LHCN-M2 (cell line): Measurements from ENCODE around the gene ACTN2. TPM values are rescaled to one million over a fixed set of nuclear protein-coding genes. Genes with fewer than 3 reads are reported as not detected.
"Not testable (repeated sequence)": the region's sequence is repeated elsewhere in the genome, so short reads cannot be mapped to it uniquely, and the experiment has no call there.

Experiments
- DNase-seq: peaks from one replicate; pipeline ENCODE4 v3.0.0-alpha.2; 2012; ENCODE audit warnings: low read depth
- polyA plus RNA-seq: library from polyadenylated mRNA; unstranded; fragments of >200 nt; gene quantifications from one replicate; pipeline ENCODE4 v1.2.1, GENCODE V29; 2012; ENCODE audit warnings: missing spikeins
- total RNA-seq: library from RNA; depleted of rRNA; stranded (reverse); fragments of >200 nt; gene quantifications from 2 replicates; pipeline ENCODE4 v1.2.3, GENCODE V29; 2014; rRNA removed

The ACTN2 gene
- total RNA-seq = 0.06 TPM in 1 of 2 replicates, not detected in the other
- not detected for polyA plus RNA-seq

DNA sequence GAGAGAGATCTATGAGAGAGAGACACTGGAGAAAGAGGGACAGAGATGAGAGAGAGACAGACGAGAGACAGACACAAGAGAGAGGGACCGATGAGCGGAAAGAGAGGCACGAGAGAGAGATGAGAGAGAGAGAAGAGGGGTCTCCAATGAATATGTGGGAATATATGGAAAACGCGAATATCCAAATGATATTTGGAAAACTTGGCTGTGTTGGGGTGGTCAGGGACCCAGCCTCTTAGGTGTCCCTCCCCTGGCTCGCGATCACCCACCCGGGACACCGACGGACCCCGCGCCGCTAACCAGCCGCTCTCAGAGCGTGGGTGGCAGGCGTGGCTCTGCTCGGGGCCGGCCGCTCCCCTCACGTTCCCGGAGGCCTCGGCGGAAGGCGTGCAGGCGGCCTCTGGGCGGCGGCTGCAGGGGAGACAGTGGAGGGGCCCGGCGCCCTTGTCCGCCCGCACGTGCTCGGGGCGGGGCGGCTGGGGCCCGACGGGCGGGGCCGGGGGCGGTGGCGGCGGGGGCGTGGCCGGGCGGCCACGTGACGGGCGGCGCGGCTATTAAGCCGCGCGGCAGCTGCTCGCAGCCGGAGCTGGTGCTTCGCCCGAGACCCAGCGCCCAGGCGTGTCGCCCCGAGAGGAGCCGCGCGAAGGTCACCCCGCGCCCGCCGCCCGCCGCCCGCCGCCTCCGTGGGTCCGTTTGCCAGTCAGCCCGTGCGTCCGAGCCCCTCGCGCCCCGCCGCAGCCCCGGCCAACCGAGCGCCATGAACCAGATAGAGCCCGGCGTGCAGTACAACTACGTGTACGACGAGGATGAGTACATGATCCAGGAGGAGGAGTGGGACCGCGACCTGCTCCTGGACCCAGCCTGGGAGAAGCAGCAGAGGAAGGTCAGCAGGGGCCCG is at the start of gene ACTN2:
TSS of gene ACTN2 (plus strand) at position 583 of the 898 bp plus-strand sequence. CDS start at position 758, 175 bp downstream.
- DNase-seq = no peak

GRCh38 chr1:236638945-236639344 is 47.4 kb upstream of the ACTN2 start:
- DNase-seq = no peak

GRCh38 chr1:236639686-236640085 is 46.6 kb upstream of the ACTN2 start:
- DNase-seq = no peak

DNA sequence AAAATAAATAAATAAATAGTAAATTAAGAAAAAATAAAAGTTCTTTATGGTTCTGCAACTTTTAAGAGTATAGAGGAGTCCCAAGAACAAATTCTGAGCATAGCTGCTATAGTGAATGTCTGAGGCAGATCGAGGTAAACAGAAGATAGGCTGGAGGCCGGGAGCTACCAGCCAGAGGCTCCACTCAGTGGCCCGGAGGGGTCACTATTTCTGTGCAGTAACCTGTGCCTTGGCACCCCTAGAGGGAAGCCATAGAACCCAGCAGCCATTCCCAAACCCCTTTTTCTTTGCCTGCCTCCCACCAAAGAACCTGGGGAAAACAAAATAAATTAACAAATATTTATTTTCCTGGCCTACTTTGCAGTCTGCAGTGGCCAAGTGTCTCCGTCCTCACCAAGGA is 43.5 kb upstream of the ACTN2 start:
- no peak for DNase-seq

DNA sequence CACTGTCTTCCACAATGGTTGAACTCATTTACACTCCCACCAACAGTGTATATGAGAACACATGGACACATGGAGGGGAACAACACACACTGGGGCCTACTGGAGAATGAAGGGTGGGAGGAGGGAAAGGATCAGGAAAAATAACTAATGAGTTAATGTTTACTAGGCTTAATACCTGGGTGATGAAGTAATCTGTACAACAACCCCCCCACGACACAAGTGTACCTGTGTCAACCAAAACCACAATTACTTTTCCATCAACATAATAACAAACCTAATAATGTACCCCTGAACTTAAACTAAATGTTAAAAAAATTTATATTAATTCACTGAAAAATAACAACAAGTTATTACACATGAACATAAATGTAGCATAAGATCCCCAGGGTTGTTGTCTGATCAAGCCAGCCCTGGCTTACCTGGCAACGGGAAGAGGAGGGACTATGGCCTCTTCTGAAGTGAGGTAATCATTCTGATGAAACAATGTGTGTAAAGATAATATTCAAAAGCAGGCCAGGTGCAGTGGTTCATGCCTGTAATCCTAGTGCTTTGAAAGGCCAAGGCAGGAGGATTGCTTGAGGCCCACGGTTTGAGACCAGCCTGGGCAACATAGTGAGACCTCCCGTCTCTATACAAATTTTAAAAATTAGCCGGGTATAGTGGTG is 41.2 kb upstream of the ACTN2 start:
- no peak for DNase-seq

- no peak for DNase-seq
Observed at GRCh38 chr1:236654511-236654910, 31.8 kb upstream of the ACTN2 start.

DNA sequence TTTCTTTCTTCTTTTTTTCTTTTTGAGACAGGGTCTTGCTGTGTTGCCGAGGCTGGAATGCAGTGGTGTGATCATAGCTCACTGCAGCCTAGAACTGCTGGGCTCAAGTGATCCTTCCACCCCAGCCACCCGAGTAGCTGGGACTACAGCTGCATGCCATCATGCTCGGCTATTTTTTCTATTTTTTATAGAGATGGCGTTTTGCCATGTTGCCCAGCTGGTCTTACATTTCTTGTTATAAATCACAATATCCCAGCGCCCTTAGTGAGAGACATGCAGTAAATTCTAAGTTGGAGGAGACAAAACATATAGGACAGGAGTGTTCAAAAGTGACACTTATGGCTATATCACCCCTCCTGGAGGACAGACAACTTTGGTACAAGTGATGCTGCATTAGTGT is 31.3 kb upstream of the ACTN2 start:
- DNase-seq = no peak

DNA sequence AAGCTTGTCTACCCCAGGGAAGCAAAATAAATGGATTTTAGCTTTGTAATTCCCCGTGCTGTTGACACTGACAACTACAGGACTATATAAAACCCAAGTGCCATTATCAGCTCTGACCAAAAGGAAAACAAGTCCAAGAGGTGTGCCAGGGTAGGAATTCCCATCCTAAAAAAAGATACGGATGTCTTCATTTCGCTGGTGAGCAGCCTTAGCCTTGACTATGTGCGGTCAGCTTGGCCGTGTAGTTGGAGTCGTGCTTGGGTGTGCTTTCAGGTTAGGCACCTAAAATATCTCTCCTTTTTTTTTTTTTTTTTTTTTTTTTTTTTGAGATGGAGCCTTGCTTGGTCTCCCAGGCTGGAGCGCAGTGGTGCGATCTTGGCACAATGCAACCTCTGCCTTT is 28.9 kb upstream of the ACTN2 start:
- no peak for DNase-seq

DNA sequence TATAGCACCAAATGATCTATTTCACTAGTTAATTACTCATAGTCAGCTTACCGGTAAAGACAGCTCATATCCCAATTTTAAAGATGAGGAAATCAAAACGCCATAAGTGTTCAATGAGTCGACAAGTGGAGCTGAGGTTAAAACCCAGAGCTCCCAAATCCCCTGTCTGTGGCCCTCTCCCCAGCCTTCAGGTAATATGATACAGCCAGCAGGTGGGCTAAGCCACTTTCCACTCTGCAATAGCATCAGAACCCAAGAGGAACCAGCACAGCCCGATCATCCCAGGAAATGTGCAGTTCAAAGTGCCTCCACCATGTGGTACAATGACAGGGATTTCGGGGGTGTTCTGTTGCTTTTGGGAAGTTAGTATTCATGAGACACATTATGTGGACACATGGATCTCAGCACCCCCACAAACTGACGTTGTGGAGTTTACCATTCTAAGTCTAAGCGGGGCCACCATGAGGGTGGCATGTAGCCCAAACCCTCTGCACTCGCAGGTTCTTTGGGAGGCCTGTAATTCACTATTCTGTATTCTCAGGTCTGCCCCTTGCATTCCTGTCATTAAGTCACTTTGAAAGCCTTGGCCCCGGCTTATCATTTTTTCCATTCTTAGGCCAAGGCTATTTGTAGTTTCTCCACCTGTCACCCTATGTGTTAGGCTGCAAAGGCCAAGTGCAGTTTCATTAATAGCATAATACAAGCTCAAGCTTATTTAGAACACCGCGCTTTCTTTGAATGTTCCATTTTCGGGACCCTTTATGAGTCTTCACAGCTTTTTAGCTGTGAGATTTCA is 26.3 kb upstream of the ACTN2 start:
- no peak for DNase-seq

DNA sequence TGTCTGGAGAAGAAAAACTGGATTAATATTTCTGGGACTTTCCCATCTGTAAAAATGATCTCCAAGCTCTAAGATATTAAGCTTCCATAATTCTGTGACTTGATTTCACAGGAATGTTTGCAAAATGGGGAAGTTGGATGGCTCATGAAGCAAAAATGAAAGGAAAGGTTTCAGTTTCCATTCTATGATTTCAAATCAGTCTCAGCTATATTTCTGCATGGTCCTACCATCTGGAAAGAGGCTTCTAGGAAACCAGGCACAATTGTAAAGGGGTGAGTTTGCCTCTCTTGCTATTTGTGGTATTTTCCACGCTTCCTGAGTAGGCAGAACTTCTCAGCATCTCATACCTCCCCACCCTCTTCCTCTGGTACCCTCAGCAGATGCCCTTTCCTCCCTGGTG is 22.4 kb upstream of the ACTN2 start:
- no peak for DNase-seq

- DNase-seq = not testable (repeated sequence)
Observed at GRCh38 chr1:236668909-236669308, 17.4 kb upstream of the ACTN2 start.

DNA sequence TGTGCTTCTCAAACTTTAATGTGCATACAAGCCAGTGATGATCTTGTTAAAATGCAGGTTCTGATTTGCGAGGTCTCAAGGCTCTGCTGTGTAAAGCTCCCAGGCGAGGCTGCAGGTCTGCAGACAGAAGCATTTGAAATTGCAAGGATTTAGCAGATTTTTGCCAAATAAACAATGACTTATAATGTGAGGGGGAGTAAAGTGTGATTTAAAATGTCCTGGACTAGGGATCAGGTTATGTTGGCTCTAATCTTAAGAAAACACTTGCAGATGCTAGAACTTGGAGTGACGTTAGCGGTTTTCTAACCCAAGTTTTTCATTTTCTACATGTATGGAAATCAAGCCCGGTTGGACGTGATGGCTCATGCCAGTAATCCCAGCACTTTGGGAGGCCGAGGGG is 16.2 kb upstream of the ACTN2 start:
- no peak for DNase-seq

DNA sequence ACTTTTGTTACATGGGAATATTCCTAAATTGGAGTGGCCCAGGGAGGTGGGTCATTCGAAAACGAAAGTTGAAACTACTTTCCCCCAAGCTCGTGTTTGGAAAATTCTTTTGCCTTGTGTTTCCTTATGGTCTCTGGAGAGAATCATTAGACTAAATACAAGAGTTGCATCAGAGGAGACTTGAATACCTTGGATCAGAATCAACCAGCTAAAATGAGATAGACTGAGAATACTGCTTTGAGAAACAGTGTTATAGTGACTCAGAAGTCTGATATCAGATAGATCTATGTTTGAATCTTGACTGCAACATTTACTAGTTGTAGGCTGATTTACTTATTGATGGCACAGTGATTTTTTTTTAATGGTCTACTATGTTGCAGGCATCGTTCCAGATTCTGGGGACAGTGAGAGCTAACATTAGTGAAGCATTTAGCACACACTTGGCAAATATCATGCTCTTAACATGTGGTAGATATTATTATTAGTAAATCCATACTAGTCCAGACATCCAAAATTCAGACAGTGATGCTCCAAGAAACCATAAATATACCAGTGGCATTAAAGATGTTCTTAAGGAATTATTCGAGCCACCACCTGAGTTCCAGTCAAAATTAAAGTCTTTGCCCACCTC is 12.9 kb upstream of the ACTN2 start:
- no peak for DNase-seq

DNA sequence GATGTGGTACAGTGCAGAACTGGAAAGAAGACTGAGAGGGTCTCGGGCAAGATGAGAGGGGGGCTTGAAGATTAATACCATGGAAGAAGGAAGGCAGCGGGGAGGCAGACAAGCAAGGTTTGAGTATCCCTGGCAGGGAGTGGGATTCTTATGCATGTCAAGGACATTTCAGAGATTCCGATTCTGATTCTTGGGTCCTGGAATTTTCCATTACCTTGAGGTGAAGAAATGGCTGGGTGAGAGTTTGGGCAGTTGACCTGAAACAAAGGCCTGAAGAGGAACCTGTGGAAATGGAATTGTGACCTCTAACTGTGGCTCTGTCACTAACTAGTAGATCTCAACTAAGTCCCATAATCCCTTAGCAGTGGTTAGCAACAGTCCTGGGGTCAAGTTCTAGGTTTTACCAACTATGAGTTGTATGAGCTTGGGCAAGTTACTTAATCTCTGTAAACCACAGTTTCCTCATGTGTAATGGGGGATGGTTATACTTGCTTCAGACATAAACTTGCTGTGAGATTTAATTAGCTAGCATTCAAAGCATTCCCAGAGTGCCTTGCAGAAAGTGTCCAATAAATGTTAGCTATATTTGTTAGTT is 8.6 kb upstream of the ACTN2 start:
- no peak for DNase-seq

DNA sequence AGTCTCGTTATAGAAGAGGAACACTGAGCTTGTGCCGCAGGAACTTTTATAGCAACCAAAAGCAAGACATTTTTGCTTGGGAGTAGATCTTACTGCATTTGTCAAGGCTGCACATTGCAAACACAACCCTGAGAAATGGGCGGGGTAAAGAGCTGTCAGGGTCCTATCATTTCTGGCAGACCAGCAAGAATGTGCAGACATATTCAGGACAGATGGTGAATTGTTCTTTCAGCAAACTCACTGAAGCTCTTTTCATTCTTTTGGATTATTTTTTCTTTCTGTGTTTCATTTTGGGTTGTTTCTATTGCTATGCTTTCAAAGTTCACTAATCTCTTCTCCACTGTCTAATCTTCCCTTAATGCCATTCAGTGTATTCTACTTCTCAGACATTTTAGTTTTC is 5.1 kb upstream of the ACTN2 start:
- DNase-seq = no peak

DNA sequence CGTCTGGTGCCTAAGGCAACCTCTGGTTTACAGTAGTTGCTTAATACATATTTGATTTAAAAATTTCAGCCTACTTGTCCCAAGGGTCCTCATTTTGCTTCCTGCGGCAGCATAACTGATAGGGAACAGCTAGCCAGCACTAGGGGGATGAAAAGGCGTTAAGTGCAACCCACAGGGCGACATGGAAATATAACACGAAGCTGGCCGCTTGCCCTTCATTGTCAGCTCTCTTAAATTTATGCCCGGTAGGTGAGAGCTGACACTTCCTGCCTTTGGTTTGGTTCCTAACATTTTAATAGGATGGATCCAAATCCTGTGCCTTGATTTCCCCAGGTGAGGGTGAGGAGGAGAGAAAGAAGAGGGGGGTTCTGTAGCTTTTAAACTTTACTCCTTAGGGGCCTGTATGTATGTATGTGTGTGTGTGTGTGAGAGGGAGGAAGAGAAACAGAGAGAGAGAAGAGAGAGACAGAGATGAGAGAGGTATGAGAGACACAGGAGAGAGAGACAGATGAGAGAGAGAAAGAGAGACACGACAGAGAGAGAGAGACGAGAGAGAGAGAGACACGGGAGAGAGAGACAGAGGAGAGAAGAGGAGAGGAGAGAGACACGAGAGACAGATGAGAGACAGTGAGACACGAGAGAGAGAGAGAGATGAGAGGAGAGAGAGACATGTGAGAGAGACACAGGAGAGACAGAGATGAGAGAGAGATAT is 938 bp upstream of the ACTN2 start:
- no peak for DNase-seq

GRCh38 chr1:236686815-236687160 is 489 bp downstream of the ACTN2 start:
- no peak for DNase-seq

GRCh38 chr1:236687273-236687672 is 974 bp downstream of the ACTN2 start:
- DNase-seq = no peak

GRCh38 chr1:236688705-236689104 is 2.4 kb downstream of the ACTN2 start:
- DNase-seq = no peak

- no peak for DNase-seq
Observed at GRCh38 chr1:236689713-236690569, 3.6 kb downstream of the ACTN2 start.
